NCI-H524 treated with DMSO at 0.1 percent for 48 hours (cell line): ENCODE measurements around the gene EFCAB11.
"Not testable (repeated sequence)": the region's sequence is repeated elsewhere in the genome, so short reads cannot be mapped to it uniquely, and the experiment has no call there.

ENCODE experiments used
- DNase-seq: peaks from one replicate; lab custom pipeline; 2025; lab: John Stamatoyannopoulos, UW

Gene EFCAB11

GRCh38 chr14:89911010-89911919, 43.3 kb downstream of the EFCAB11 start:
- no peak for DNase-seq

GRCh38 chr14:89910691-89911009, 43.9 kb downstream of the EFCAB11 start:
- DNase-seq = no peak

GRCh38 chr14:89909586-89909985, 44.9 kb downstream of the EFCAB11 start:
- DNase-seq = no peak

GRCh38 chr14:89908712-89909450, 45.6 kb downstream of the EFCAB11 start:
- no peak for DNase-seq

GRCh38 chr14:89907655-89908054, 46.9 kb downstream of the EFCAB11 start:
- DNase-seq = no peak

GRCh38 chr14:89906000-89906399, 48.5 kb downstream of the EFCAB11 start:
- DNase-seq = no peak

GRCh38 chr14:89903340-89903952, 51.1 kb downstream of the EFCAB11 start:
- no peak for DNase-seq

GRCh38 chr14:89902881-89903280, 51.6 kb downstream of the EFCAB11 start:
- DNase-seq = no peak

GRCh38 chr14:89900802-89901201, 53.7 kb downstream of the EFCAB11 start:
- no peak for DNase-seq

- no peak for DNase-seq
Measured at GRCh38 chr14:89899917-89900663, 54.4 kb downstream of the EFCAB11 start.

GRCh38 chr14:89899291-89899690, 55.2 kb downstream of the EFCAB11 start:
- DNase-seq = no peak

- DNase-seq = not testable (repeated sequence)
Measured at GRCh38 chr14:89893388-89893787, 61.1 kb downstream of the EFCAB11 start.

- no peak for DNase-seq
Measured at GRCh38 chr14:89892953-89893352, 61.6 kb downstream of the EFCAB11 start.

- not testable (repeated sequence) for DNase-seq
Measured at GRCh38 chr14:89891721-89892120, 62.8 kb downstream of the EFCAB11 start.

GRCh38 chr14:89891055-89891454, 63.5 kb downstream of the EFCAB11 start:
- no peak for DNase-seq

GRCh38 chr14:89890589-89890988, 63.9 kb downstream of the EFCAB11 start:
- no peak for DNase-seq

- no peak for DNase-seq
Measured at GRCh38 chr14:89889626-89890025, 64.9 kb downstream of the EFCAB11 start.

GRCh38 chr14:89884761-89885160, 69.8 kb downstream of the EFCAB11 start:
- peak; percentile 89 for DNase-seq

- no peak for DNase-seq
Measured at GRCh38 chr14:89881839-89882238, 72.7 kb downstream of the EFCAB11 start.

GRCh38 chr14:89874091-89874490, 80.4 kb downstream of the EFCAB11 start:
- not testable (repeated sequence) for DNase-seq

GRCh38 chr14:89870316-89870715, 84.2 kb downstream of the EFCAB11 start:
- DNase-seq = no peak

- no peak for DNase-seq
Measured at GRCh38 chr14:89869606-89870005, 84.9 kb downstream of the EFCAB11 start.
